GM21723 (cell line): ENCODE results near the gene CCL4L2.
"Not testable (repeated sequence)": the region's sequence is repeated elsewhere in the genome, so short reads cannot be mapped to it uniquely, and the experiment has no call there.

Source experiments
- ATAC-seq: cut with Tn5 transposase; IDR thresholded peaks from one replicate; pipeline ENCODE4 v1.9.1; 2021; ENCODE audit warnings: mild to moderate bottlenecking, moderate library complexity; ENCODE audit not compliant: unreplicated experiment

CCL4L2 gene

DNA sequence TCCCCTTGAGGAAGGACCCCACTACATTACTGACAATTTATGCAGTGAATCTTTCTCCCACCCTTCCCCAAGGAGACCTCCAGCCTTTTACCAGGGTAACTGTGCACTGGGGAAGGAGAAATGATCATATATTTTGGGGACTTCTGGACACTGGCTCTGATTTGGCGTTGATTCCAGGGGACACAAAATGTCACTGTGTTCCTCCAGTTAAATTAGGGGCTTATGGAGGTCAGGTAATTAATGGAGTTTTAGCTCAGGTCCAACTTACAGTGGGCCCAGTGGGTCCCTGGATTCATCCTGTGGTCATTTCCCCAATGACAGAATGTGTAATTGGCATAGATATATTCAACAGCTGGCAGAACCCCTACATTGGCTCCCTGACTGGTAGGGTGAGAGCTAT, 8.7 kb downstream of the CCL4L2 start:
- not testable (repeated sequence) for ATAC-seq

DNA sequence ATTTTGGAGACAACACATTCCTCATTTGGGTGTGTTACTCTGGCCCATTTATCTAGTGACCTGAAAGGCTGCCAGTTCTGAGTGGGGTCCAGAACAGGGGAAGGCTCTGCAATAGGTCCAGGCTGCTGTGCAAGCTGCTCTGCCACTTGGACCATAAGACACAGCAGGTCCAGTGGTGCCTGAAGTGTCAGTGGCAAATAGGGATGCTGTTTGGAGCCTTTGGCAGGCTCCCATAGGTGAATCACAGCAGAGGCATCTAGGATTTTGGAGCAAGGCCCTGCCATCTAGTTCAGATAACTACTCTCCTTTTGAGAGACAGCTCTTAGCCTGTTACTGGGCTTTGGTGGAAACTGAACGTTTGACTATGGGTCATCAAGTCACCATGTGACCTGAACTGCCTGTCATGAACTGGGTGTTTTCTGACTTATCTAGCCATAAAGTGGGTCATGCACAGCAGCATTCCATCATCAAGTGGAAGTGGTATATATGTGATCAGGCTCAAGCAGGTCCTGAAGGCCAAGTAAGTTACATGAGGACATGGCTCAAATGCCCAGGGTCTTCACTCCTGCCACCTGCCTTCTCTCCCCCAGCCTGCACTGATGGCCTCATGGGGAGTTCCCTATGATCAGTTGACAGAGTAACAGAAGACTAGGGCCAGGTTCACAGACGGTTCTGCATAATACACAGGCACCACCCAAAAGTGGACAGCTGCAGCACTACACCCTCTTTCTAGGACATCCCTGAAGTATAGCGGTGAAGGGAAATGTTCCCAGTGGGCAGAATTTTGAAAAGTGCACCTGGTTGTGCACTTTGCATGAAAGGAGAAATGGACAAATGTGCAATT, 10.1 kb downstream of the CCL4L2 start:
- not testable (repeated sequence) for ATAC-seq

DNA sequence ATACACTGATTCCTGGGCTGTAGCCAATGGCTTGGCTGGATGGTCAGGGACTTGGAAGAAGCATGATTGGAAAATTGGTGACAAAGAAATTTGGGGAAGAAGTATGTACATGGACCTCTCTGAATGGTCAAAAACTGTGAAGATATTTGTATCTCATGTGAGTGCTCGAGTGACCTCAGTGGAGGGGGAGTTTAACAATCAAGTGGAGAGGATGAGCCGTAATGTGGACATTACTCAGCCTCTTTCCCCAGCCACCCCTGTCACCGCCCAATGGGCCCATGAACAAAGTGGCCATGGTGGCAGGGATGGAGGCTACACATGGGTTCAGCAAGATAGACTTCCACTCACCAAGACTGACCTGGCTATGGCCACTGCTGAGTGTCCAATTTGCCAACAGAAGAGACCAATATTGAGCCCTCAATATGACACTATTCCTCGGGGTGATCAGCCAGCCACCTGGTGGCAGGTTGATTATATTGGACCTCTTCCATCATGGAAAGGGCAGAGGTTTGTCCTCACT, 10.8 kb downstream of the CCL4L2 start:
- ATAC-seq, result not testable (repeated sequence)

DNA sequence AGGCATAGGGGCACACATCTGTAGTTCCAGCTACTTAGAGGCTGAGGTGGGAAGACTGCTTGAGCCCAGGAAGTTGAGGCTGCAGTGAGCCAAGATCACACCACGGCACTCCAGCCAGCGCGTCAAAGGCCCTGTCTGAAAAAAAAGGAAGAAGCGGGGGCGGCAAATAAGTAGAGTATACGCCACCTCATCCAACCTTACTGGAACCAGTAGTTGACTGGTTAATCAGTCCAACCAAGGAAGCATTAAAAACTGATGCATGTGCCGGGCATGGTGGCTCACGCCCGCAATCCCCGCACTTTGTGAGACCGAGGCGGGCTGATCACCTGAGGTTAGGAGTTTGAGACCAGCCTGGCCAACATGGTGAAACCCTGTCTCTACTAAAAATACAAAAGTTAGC, 12.1 kb downstream of the CCL4L2 start:
- not testable (repeated sequence) for ATAC-seq

DNA sequence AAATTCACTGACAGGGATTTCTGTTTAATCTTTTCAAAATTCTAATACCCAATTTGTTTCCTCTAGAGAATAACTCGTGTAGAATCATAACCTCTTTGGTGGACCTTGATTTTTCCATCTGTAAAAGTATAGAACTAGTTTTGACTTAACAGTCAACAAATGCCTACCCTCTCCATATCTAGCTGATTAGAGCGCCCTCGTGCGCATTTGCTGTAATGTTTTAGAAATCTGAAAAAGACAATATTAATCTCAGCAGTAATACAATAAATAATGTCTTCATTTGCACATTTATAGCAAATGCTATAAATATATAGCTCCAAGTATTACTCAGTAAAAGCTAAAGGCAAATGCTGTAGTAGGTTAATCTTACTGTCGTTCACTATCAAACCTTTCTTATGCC, 18.8 kb downstream of the CCL4L2 start:
- ATAC-seq, result not testable (repeated sequence)

DNA sequence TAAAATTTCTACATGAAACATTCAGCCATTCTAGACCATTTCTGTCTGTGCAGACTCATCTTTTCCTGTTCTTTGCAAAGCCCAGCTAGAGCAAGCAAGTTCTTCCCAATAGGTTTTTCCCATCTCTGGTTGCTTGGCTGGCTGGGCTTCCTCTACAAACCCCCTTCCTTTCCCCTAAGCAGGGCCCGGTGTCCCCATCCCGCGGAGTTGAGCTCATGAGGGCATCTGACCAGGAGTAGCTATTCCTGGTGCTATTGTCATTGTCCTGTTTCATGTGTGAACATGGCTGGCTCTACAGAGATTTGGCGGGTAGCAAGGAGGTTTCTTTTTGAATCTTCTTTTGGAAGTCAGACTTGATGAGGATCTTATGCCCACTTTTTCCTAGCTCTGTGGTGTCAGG, 31.2 kb downstream of the CCL4L2 start:
- ATAC-seq, result not testable (repeated sequence)
